ENCODE data around the gene WFDC1.
A peak's percentile ranks its signal among the peaks of the same experiment; 100 is the strongest.

Gene WFDC1

GRCh38 chr16:84262031-84262430 is 32.6 kb upstream of the WFDC1 start:
- POLR2A ChIA-PET (ENCODE audit: low non-redundant PET), result no interaction called here
- H3K27ac ChIP-seq, result no peak overlapping the region
- CTCF ChIA-PET, result interaction anchor here (2.2 kb wide), 1 partner anchor 15 kb away, joined by 7 read pairs; no protein-coding TSS in a partner anchor
- no peak for DNase-seq (ENCODE audit: low spot score)
- no peak for TF ChIP-seq CTCF (conservative IDR thresholded peaks at IDR 0.05; ENCODE audit: low read depth)

GRCh38 chr16:84262939-84263338 is 31.7 kb upstream of the WFDC1 start:
- CTCF ChIA-PET, result interaction anchor here (0.7 to 2.2 kb wide), 3 partner anchors 12 to 76 kb away, joined by 3 to 7 read pairs (median 4); no protein-coding TSS in a partner anchor

GRCh38 chr16:84266451-84266850 is 28.2 kb upstream of the WFDC1 start:
- ChIA-PET POLR2A (ENCODE audit: low non-redundant PET) (no interaction called here), CTCF (interaction anchor here (1.0 kb wide), 1 partner anchor 10 kb away, joined by 3 read pairs; no protein-coding TSS in a partner anchor)
- peak; percentile 62 for DNase-seq (ENCODE audit: low spot score)
- no peak for TF ChIP-seq CTCF (conservative IDR thresholded peaks at IDR 0.05; ENCODE audit: low read depth)
- no peak overlapping the region for H3K27ac ChIP-seq

More at GRCh38 chr16:84262939-84263338, 31.7 kb upstream of the WFDC1 start:
- no peak for TF ChIP-seq CTCF (conservative IDR thresholded peaks at IDR 0.05; ENCODE audit: low read depth)
- POLR2A ChIA-PET (ENCODE audit: low non-redundant PET), result no interaction called here
- no peak for DNase-seq (ENCODE audit: low spot score)
- H3K27ac ChIP-seq, result no peak overlapping the region

- no peak for DNase-seq (ENCODE audit: low spot score)
- TF ChIP-seq CTCF (conservative IDR thresholded peaks at IDR 0.05; ENCODE audit: low read depth), result no peak
- ChIA-PET POLR2A (ENCODE audit: low non-redundant PET) (no interaction called here), CTCF (interaction anchor here (1.0 kb wide), 1 partner anchor 9 kb away, joined by 3 read pairs; no protein-coding TSS in a partner anchor)
- H3K27ac ChIP-seq, result no peak overlapping the region
Measured at GRCh38 chr16:84267380-84267779, 27.3 kb upstream of the WFDC1 start.

- POLR2A ChIA-PET (ENCODE audit: low non-redundant PET), result no interaction called here
- CTCF ChIA-PET, result interaction anchor here (0.7 to 1.0 kb wide), 2 partner anchors 8 to 976 kb away, joined by 4 read pairs; no protein-coding TSS in a partner anchor
- no peak for DNase-seq (ENCODE audit: low spot score)
Measured at GRCh38 chr16:84268291-84269040, 26.2 kb upstream of the WFDC1 start.

GRCh38 chr16:84270071-84270470 is 24.6 kb upstream of the WFDC1 start:
- TF ChIP-seq CTCF (conservative IDR thresholded peaks at IDR 0.05; ENCODE audit: low read depth), result no peak
- no peak overlapping the region for H3K27ac ChIP-seq
- POLR2A ChIA-PET (ENCODE audit: low non-redundant PET), result no interaction called here
- DNase-seq (ENCODE audit: low spot score), result no peak
- CTCF ChIA-PET, result interaction anchor here (0.7 kb wide), 2 partner anchors 101 to 314 kb away, joined by 3 read pairs; no protein-coding TSS in a partner anchor

More at GRCh38 chr16:84268291-84269040, 26.2 kb upstream of the WFDC1 start:
- TF ChIP-seq CTCF (conservative IDR thresholded peaks at IDR 0.05; ENCODE audit: low read depth), result no peak
- H3K27ac ChIP-seq, result no peak overlapping the region
